Lower leg skin (tissue), 4 donors: ENCODE data around the gene ZNF324B. TPM values are rescaled to one million over a fixed set of nuclear protein-coding genes. Genes with fewer than 3 reads are reported as not detected.

Experiments used
- DNase-seq, 2 donors: peaks; one replicate each; pipeline ENCODE4 v3.0.0-alpha.2; 2019; ENCODE audit warnings: low spot score in 2 of 2
- H3K4me3 ChIP-seq: fragments of 200-600 bp; sonication (generic); 2 replicates; pipeline ENCODE4 v1.5.1; 2017; ENCODE audit warnings: mild to moderate bottlenecking, low read depth; ENCODE audit not compliant: poor library complexity, severe bottlenecking
- POLR2A ChIP-seq, 2 donors: fragments of 450-650 bp; IDR thresholded peaks; one replicate each; pipeline ENCODE4 v1.6.1; 2016 to 2017; ENCODE audit warnings: antibody characterized with exemption in 2 of 2, mild to moderate bottlenecking in 1 of 2, moderate library complexity in 1 of 2
- WGBS, 2 donors: methylation state at CpG; one replicate each; pipeline ENCODE4 v1.1.5; 2018; 5-methylcytosine and 5-hydroxymethylcytosine counted together
- intact Hi-C: fragments of 100-400 bp; cut with DNase I; formaldehyde crosslinking; loops from one replicate; pipeline ENCODE4 v1.15.0; 2023; ENCODE audit warnings: low total_unique reads
- total RNA-seq, 4 donors: library from RNA; depleted of rRNA; stranded (reverse); fragments of >200 nt; gene quantifications; one replicate each; pipeline ENCODE4 v1.1.0, GENCODE V29; 2016
- TF ChIP-seq, protein P1 (sequence below), 3 donors: fragments of 450-650 bp; IDR thresholded peaks; one replicate each; pipeline ENCODE4 v1.5.1; 2016; ENCODE audit warnings: antibody characterized with exemption in 3 of 3, mild to moderate bottlenecking in 3 of 3, moderate library complexity in 2 of 3

ZNF324B gene
- total RNA-seq, 4 donors from 2014 or later = 15.4 to 21.2 (median 16.6) TPM

DNA sequence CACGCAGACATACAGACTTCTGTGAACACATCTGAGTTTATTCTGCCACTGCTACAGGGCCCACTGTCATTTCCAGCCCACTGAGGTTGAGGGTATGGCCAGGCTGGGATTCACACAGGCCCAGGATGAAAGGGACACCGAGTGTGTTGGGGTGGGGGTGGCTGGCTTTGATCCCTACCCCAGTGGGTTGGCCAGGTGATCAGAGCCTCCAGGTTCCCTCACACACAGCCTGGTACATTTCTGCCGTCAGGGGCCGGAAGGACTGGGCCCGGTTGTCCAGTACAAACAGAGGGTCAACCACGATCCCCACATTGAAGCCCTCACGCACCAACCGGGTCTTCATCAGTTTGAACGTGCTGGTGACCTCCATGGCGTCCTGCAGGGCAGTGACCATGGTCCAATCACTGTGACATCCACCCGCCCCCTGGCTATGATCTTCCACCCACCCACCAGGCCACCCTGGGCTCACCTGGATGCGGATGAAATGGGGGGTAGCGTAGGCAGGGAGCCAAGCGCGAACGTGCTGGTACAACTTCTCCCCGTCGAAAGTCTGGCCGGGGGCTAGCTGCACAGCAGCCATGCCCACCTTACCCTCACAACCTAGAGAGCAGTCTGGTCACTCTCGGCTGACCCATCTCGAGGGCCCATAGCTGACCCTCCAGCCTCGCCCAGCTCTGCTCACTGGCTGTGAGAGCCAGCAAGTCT, 47.0 kb downstream of the ZNF324B start:
- no peak for DNase-seq
- no peak overlapping the region for H3K4me3 ChIP-seq
- 64 to 68% methylated on average over 21 to 22 of the region's 22 CpGs for WGBS, 2 donors
- intact Hi-C loops = no loop called here
- no peak for TF ChIP-seq POLR2A (IDR thresholded peaks at IDR 0.05)
- TF ChIP-seq, protein P1, sequence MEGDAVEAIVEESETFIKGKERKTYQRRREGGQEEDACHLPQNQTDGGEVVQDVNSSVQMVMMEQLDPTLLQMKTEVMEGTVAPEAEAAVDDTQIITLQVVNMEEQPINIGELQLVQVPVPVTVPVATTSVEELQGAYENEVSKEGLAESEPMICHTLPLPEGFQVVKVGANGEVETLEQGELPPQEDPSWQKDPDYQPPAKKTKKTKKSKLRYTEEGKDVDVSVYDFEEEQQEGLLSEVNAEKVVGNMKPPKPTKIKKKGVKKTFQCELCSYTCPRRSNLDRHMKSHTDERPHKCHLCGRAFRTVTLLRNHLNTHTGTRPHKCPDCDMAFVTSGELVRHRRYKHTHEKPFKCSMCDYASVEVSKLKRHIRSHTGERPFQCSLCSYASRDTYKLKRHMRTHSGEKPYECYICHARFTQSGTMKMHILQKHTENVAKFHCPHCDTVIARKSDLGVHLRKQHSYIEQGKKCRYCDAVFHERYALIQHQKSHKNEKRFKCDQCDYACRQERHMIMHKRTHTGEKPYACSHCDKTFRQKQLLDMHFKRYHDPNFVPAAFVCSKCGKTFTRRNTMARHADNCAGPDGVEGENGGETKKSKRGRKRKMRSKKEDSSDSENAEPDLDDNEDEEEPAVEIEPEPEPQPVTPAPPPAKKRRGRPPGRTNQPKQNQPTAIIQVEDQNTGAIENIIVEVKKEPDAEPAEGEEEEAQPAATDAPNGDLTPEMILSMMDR (IDR thresholded peaks at IDR 0.05) = no peak

DNA sequence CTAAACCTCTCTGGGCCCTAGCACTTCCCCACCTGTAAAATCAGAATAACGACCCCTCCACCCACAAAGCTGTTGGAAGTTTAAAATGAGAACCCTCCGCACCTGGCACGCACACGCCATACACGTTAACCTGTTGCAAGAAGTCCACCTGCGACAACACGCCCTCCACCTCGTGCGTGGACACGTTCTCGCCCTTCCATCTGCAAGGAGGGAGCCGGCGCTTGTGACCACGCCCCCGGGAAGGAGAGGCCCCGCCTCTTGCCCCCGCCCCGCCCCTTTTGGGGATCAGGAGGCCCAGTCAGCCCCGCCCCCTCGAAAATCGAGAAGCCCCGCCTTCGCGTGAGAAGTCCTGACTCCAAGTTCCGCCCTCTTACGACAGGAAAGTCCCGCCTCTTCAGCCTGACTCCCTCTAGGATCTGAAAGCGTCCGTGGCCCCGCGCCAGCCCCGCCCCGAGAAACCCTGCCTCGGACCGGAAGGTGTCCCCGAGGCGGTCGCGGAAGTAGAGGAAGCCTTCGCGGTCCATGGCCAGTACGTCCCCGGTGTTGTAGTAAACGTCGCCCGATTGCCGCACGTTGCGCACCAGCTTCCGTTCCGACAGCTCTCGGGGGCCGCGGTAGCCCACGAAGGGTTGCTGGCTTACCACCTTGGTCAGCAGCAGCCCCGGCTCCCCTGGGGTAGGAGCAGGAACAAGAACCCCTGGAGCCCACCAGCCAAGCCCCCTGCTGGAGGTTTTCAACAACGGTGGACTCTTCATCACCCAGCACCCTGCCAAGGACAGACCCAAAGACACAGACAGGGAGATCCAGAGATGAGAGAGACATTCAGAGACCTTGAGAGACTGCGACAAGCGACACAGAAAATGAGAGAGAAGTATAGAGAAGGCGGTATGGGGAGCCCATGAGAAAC, 47.9 kb downstream of the ZNF324B start:
- peak overlapping the region; percentile 55 for H3K4me3 ChIP-seq
- 2 to 3% methylated on average over 43 to 51 of the region's 60 CpGs for WGBS, 2 donors
- TF ChIP-seq POLR2A (IDR thresholded peaks at IDR 0.05) = no peak
- TF ChIP-seq, protein P1 (IDR thresholded peaks at IDR 0.05) = peak in 1 of 3 donors; percentile 31
- peak; percentile 99 to 100 for DNase-seq
- intact Hi-C loops = no loop called here

DNA sequence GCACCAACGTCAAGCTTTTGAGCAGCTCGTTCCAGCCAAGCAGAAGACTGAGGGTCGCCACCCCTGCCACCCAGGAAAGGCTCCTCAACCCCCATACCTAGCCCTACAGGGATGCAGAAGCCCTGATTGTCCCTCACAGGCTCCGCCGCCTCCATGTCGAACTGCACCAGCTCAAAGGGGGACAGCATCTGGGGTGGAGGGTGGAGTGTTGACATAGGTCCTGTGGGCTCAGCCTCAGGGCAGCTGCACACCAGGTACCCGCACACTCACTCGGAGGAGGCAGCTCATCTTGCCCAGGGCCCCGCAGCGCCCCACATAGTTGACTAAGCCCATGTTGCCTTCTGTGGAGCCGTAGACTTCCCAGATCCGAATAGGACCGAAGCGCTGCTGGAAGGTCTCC, 48.8 kb downstream of the ZNF324B start:
- intact Hi-C loops = no loop called here
- DNase-seq = no peak
- WGBS, 2 donors = 95 to 96% methylated on average over 14 of the region's 14 CpGs
- no peak overlapping the region for H3K4me3 ChIP-seq
- TF ChIP-seq, protein P1 (IDR thresholded peaks at IDR 0.05) = no peak
- TF ChIP-seq POLR2A (IDR thresholded peaks at IDR 0.05) = no peak

Other genes with a start within 250 kb of the ZNF324B start
- 10 to 100 TPM; 34.2 to 55.1 (median 43.3) TPM for gene ZNF544, start 222.7 kb upstream of the ZNF324B start, total RNA-seq
- 10 to 100 TPM in 1 of 4 donors, 1 to 10 TPM in 3; 3.0 to 12.8 (median 8.9) TPM for gene ZNF8, start 172.7 kb upstream of the ZNF324B start, total RNA-seq
- gene ERVK3-1, start 146.2 kb upstream of the ZNF324B start, total RNA-seq = 10 to 100 TPM; 23.3 to 50.1 (median 33.4) TPM
- gene ZSCAN22, start 124.6 kb upstream of the ZNF324B start, total RNA-seq = 1 to 10 TPM; 4.8 to 7.7 (median 5.4) TPM
- 10 to 100 TPM in 2 of 4 donors, 1 to 10 TPM in 2; 4.8 to 16.8 (median 9.2) TPM for gene A1BG, start 98.1 kb upstream of the ZNF324B start, total RNA-seq
- 1 to 10 TPM; 1.4 to 3.1 (median 1.5) TPM for gene ZNF497, start 88.9 kb upstream of the ZNF324B start, total RNA-seq
- gene ZNF837, start 70.6 kb upstream of the ZNF324B start, total RNA-seq = 10 to 100 TPM in 2 of 4 donors, 1 to 10 TPM in 2; 4.7 to 12.0 (median 8.5) TPM
- 1,000 to 10,000 TPM; 1,758 to 2,840 (median 2,497) TPM for gene RPS5, start 64.4 kb upstream of the ZNF324B start, total RNA-seq
- 10 to 100 TPM; 30.4 to 62.7 (median 42.7) TPM for gene RNF225, start 56.0 kb upstream of the ZNF324B start, total RNA-seq
- gene ZNF584, start 43.0 kb upstream of the ZNF324B start, total RNA-seq = 10 to 100 TPM; 16.9 to 28.6 (median 23.4) TPM
- gene ZNF132, start 11.5 kb upstream of the ZNF324B start, total RNA-seq = 1 to 10 TPM; 2.2 to 4.5 (median 2.8) TPM
- gene ZNF324, start 15.5 kb downstream of the ZNF324B start, total RNA-seq = 10 to 100 TPM; 23.3 to 32.0 (median 29.4) TPM
- 10 to 100 TPM; 14.7 to 29.8 (median 22.8) TPM for gene ZNF446, start 24.7 kb downstream of the ZNF324B start, total RNA-seq
- 10 to 100 TPM in 1 of 4 donors, 1 to 10 TPM in 3; 4.8 to 11.7 (median 8.1) TPM for gene SLC27A5, start 60.4 kb downstream of the ZNF324B start, total RNA-seq
- gene ZBTB45, start 68.2 kb downstream of the ZNF324B start, total RNA-seq = 10 to 100 TPM; 13.3 to 30.5 (median 18.4) TPM
- 100 to 1,000 TPM; 225 to 412 (median 265) TPM for gene TRIM28, start 92.4 kb downstream of the ZNF324B start, total RNA-seq
- gene CHMP2A, start 103.5 kb downstream of the ZNF324B start, total RNA-seq = 100 to 1,000 TPM; 104 to 129 (median 118) TPM
- 10 to 100 TPM; 14.8 to 37.0 (median 23.6) TPM for gene UBE2M, start 107.0 kb downstream of the ZNF324B start, total RNA-seq
- gene MZF1, start 121.7 kb downstream of the ZNF324B start, total RNA-seq = 10 to 100 TPM; 14.8 to 34.7 (median 27.6) TPM